Body of pancreas (tissue), 4 donors: ENCODE data around the gene SERF2. TPM values are rescaled to one million over a fixed set of nuclear protein-coding genes. Genes with fewer than 3 reads are reported as not detected.
"Not testable (repeated sequence)": the region's sequence is repeated elsewhere in the genome, so short reads cannot be mapped to it uniquely, and the experiment has no call there.

Experiments
- ATAC-seq: fragments of 150-250 bp; one replicate; pipeline ENCODE4 v1.9.1; 2016
- DNase-seq, 4 donors: peaks; one replicate each; pipeline ENCODE4 v3.0.0-alpha.2; 2019
- H3K27ac ChIP-seq, 4 donors: fragments of 200-600 bp; sonication (generic); 1 replicate in 3 of 4; 2 replicates in 1 of 4; pipeline versions ENCODE4 v1.5.1 to v1.6.1; 2016 to 2019; ENCODE audit warnings: mild to moderate bottlenecking in 1 of 4, mixed read lengths in 1 of 4, moderate library complexity in 1 of 4
- H3K27me3 ChIP-seq, 2 donors: fragments of 200-600 bp; sonication (generic); one replicate each; pipeline ENCODE4 v1.6.0; 2016; ENCODE audit warnings: mild to moderate bottlenecking in 1 of 2
- H3K36me3 ChIP-seq, 2 donors: fragments of 200-600 bp; sonication (generic); replicated peaks in 1 of 2; 2 replicates each; pipeline ENCODE4 v1.5.1; 2016; ENCODE audit warnings: low read depth in 2 of 2; ENCODE audit not compliant: insufficient read depth in 1 of 2
- H3K4me1 ChIP-seq: fragments of 200-600 bp; sonication (generic); one replicate; pipeline ENCODE4 v1.6.0; 2016
- H3K4me3 ChIP-seq, 2 donors: fragments of 200-600 bp; sonication (generic); 1 replicate in 1 of 2; 2 replicates in 1 of 2; pipeline ENCODE4 v1.5.1; 2016 to 2019
- H3K9me3 ChIP-seq, 3 donors: fragments of 200-600 bp; sonication (generic); 1 replicate in 2 of 3; 2 replicates in 1 of 3; pipeline ENCODE4 v1.5.1; 2016
- CTCF ChIP-seq, 7 experiments: fragments of 450-650 bp in 4 of 7; fragments of 200-600 bp in 3 of 7; sonication (generic) in 3 of 7; IDR thresholded peaks; one replicate each; pipeline ENCODE4 v1.5.1; 2016 to 2019; ENCODE audit warnings: antibody characterized with exemption in 7 of 7
- POLR2A ChIP-seq, 3 donors: fragments of 450-650 bp; IDR thresholded peaks; one replicate each; pipeline ENCODE4 v1.6.1; 2016; ENCODE audit warnings: antibody characterized with exemption in 3 of 3, mild to moderate bottlenecking in 2 of 3
- WGBS, 2 donors: methylation state at CpG; one replicate each; pipeline ENCODE4 v1.1.5; 2017; 5-methylcytosine and 5-hydroxymethylcytosine counted together
- intact Hi-C: fragments of 100-400 bp; cut with DNase I; formaldehyde crosslinking; loops from one replicate; pipeline ENCODE4 v1.15.1; 2023
- total RNA-seq, 2 donors: library from RNA; depleted of rRNA; stranded (reverse); fragments of >200 nt; gene quantifications; one replicate each; pipeline ENCODE4 v1.1.0, GENCODE V29; 2016

Gene SERF2
- total RNA-seq = 100 to 1,000 TPM; 190 to 818 TPM

GRCh38 chr15:43791993-43792760 is at the start of gene SERF2:
Gene SERF2 (plus strand): TSS chr15:43792320. CDS start chr15:43792377, 57 bp downstream.
- H3K27me3 ChIP-seq = no peaks in the 10 kb centered on the region
- peak within 1 kb of the TSS; percentile 52 to 91 for H3K4me3 ChIP-seq
- TF ChIP-seq CTCF (IDR thresholded peaks at IDR 0.05) (peak in 1 of 7 experiments; percentile 1), POLR2A (IDR thresholded peaks at IDR 0.05) (peak; percentile 99 to 100 (median 99))
- peaks cover 54% of the 10 kb centered on the region for H3K4me1 ChIP-seq
- intact Hi-C loops = no loop called here
- peak within 1 kb of the TSS; percentile 95 to 99 (median 98) for H3K27ac ChIP-seq
- H3K9me3 ChIP-seq = no peaks in the 10 kb centered on the region
- DNase-seq = peak; percentile 100
- WGBS, 2 donors = 0 to 1% methylated on average over 14 to 66 of the region's 66 CpGs
- H3K36me3 ChIP-seq = peaks cover 3 to 7% of the 10 kb centered on the region in 2 donors
- ATAC-seq = peak; percentile 92

- peak within 1 kb of the TSS; percentile 91 to 98 (median 96) for H3K27ac ChIP-seq
- intact Hi-C loops, H3K9me3 ChIP-seq, H3K27me3 ChIP-seq, H3K36me3 ChIP-seq: not testable (repeated sequence)
- DNase-seq = peak; percentile 92 to 94 (median 93)
- H3K4me3 ChIP-seq = peak within 1 kb of the TSS; percentile 90 to 97
- H3K4me1 ChIP-seq = peaks cover 41% of the 10 kb centered on the region
- 0% methylated on average over 3 to 66 of the region's 84 CpGs for WGBS, 2 donors
- peak; percentile 98 for ATAC-seq
- TF ChIP-seq POLR2A (IDR thresholded peaks at IDR 0.05) = peak; percentile 94 to 97 (median 95)
- TF ChIP-seq CTCF (IDR thresholded peaks at IDR 0.05) = peak in 4 of 7 experiments; percentile 23 to 39 (median 29)
Observed at GRCh38 chr15:43746245-43746902, 45.7 kb upstream of the SERF2 start, which contains the start of gene PDIA3. Gene PDIA3 (plus strand): TSS chr15:43746438. CDS start chr15:43746540, 102 bp downstream.

GRCh38 chr15:43746903-43747309 is 45.2 kb upstream of the SERF2 start:
- 0% methylated on average over 12 of the region's 12 CpGs for WGBS, 2 donors
- intact Hi-C loops, H3K36me3 ChIP-seq, H3K27me3 ChIP-seq, H3K9me3 ChIP-seq: not testable (repeated sequence)
- peaks cover 46% of the 10 kb centered on the region for H3K4me1 ChIP-seq
- DNase-seq (peak; percentile 37 to 55 (median 46)), ATAC-seq (peak; percentile 41)
- peak overlapping the region; percentile 91 to 98 (median 96) for H3K27ac ChIP-seq
- peak overlapping the region; percentile 90 to 97 for H3K4me3 ChIP-seq

GRCh38 chr15:43748376-43748775 is 43.7 kb upstream of the SERF2 start:
- intact Hi-C loops = no loop called here
- no peak for DNase-seq
- H3K27me3 ChIP-seq = no peaks in the 10 kb centered on the region
- TF ChIP-seq POLR2A (IDR thresholded peaks at IDR 0.05) = no peak
- TF ChIP-seq CTCF (IDR thresholded peaks at IDR 0.05) = no peak
- H3K4me3 ChIP-seq = no peak overlapping the region
- WGBS, 2 donors = 24 to 26% methylated on average over 3 of the region's 3 CpGs
- no peak for ATAC-seq
- H3K27ac ChIP-seq = no peak overlapping the region
- H3K4me1 ChIP-seq = peaks cover 60% of the 10 kb centered on the region
- no peaks in the 10 kb centered on the region for H3K9me3 ChIP-seq
- H3K36me3 ChIP-seq = no peaks in the 10 kb centered on the region

- TF ChIP-seq POLR2A (IDR thresholded peaks at IDR 0.05) (no peak), CTCF (IDR thresholded peaks at IDR 0.05) (no peak)
- peaks cover 66% of the 10 kb centered on the region for H3K4me1 ChIP-seq
Observed at GRCh38 chr15:43749690-43750345, 42.3 kb upstream of the SERF2 start.

More at GRCh38 chr15:43749690-43750345, 42.3 kb upstream of the SERF2 start:
- ATAC-seq (no peak), DNase-seq (peak in 2 of 4 donors; percentile 21 to 33)
- Histone ChIP-seq H3K27ac (peak overlapping the region in 2 of 4 donors; percentile 45 to 66), H3K4me3 (no peak overlapping the region), H3K9me3 (no peaks in the 10 kb centered on the region), H3K36me3 (peaks cover 0 to 1% of the 10 kb centered on the region in 2 donors), H3K27me3 (no peaks in the 10 kb centered on the region)
- WGBS, 2 donors = 32% methylated on average over 12 of the region's 12 CpGs
- intact Hi-C loops = no loop called here
